ENCODE results near the gene ERGIC1.

ERGIC1 gene

GRCh38 chr5:172971482-172971881 lies 137.4 kb downstream of the ERGIC1 start:
- Histone ChIP-seq H3K9me2 (replicated peaks; ENCODE audit: control insufficient read depth, low read length) (no peaks in the 10 kb centered on the region), H3K4me3 (ENCODE audit: low read length) (no peak overlapping the region), H3K4me1 (ENCODE audit: control insufficient read depth, low read length) (peaks cover 16% of the 10 kb centered on the region), H4K20me1 (ENCODE audit: control insufficient read depth, insufficient read depth, low read depth, low read length) (no peaks in the 10 kb centered on the region), H3K9me3 (ENCODE audit: control insufficient read depth, insufficient read depth, low read length) (no peaks in the 10 kb centered on the region), H3K4me2 (ENCODE audit: low read length) (no peak overlapping the region), H3K36me3 (ENCODE audit: control insufficient read depth, low read length) (peaks cover 13% of the 10 kb centered on the region), H3K79me2 (ENCODE audit: control insufficient read depth, low read length) (no peaks in the 10 kb centered on the region), H3K27ac (ENCODE audit: low read depth, low read length) (no peak overlapping the region), H3K27me3 (ENCODE audit: control insufficient read depth, low read length) (no peaks in the 10 kb centered on the region), H3F3A (ENCODE audit: control insufficient read depth, insufficient read depth) (no peaks in the 10 kb centered on the region)
- no peak for TF ChIP-seq EZH2phosphoT487 (IDR thresholded peaks at IDR 0.05; ENCODE audit: borderline replicate concordance, low read length)
- TF ChIP-seq, protein P1, sequence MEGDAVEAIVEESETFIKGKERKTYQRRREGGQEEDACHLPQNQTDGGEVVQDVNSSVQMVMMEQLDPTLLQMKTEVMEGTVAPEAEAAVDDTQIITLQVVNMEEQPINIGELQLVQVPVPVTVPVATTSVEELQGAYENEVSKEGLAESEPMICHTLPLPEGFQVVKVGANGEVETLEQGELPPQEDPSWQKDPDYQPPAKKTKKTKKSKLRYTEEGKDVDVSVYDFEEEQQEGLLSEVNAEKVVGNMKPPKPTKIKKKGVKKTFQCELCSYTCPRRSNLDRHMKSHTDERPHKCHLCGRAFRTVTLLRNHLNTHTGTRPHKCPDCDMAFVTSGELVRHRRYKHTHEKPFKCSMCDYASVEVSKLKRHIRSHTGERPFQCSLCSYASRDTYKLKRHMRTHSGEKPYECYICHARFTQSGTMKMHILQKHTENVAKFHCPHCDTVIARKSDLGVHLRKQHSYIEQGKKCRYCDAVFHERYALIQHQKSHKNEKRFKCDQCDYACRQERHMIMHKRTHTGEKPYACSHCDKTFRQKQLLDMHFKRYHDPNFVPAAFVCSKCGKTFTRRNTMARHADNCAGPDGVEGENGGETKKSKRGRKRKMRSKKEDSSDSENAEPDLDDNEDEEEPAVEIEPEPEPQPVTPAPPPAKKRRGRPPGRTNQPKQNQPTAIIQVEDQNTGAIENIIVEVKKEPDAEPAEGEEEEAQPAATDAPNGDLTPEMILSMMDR (IDR thresholded peaks at IDR 0.05; ENCODE audit: low read depth, low read length, poor library complexity, severe bottlenecking) = no peak

DNA sequence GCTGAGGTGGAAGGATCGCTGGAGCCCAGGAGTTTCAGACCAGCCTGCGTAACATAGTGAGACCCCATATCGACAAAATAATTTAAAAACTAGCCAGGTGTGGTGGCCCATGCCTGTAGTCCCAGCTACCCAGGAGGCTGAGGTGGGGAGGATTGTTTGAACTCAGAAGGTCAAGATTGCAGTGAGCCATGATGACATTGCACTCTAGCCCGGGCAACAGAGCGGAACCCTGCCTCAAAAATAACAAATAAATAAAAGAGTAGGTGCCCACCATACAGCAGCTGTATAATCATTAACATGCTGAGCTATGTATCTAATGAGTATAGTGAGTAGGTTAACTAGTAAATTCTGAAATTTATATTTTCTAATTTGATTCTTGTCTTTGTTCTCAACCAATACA lies 138.5 kb downstream of the ERGIC1 start:
- no peaks in the 10 kb centered on the region for H3K9me2 ChIP-seq (replicated peaks; ENCODE audit: control insufficient read depth, low read length)
- H3K27ac ChIP-seq (ENCODE audit: low read depth, low read length) = no peak overlapping the region
- no peaks in the 10 kb centered on the region for H4K20me1 ChIP-seq (ENCODE audit: control insufficient read depth, insufficient read depth, low read depth, low read length)
- no peaks in the 10 kb centered on the region for H3K27me3 ChIP-seq (ENCODE audit: control insufficient read depth, low read length)
- TF ChIP-seq EZH2phosphoT487 (IDR thresholded peaks at IDR 0.05; ENCODE audit: borderline replicate concordance, low read length) = no peak
- TF ChIP-seq, protein P1 (IDR thresholded peaks at IDR 0.05; ENCODE audit: low read depth, low read length, poor library complexity, severe bottlenecking) = no peak
- H3K79me2 ChIP-seq (ENCODE audit: control insufficient read depth, low read length) = no peaks in the 10 kb centered on the region
- H3K36me3 ChIP-seq (ENCODE audit: control insufficient read depth, low read length) = peaks cover 13% of the 10 kb centered on the region
- H3K9me3 ChIP-seq (ENCODE audit: control insufficient read depth, insufficient read depth, low read length) = no peaks in the 10 kb centered on the region
- no peak overlapping the region for H3K4me3 ChIP-seq (ENCODE audit: low read length)
- peaks cover 16% of the 10 kb centered on the region for H3K4me1 ChIP-seq (ENCODE audit: control insufficient read depth, low read length)
- H3F3A ChIP-seq (ENCODE audit: control insufficient read depth, insufficient read depth) = no peaks in the 10 kb centered on the region
- H3K4me2 ChIP-seq (ENCODE audit: low read length) = no peak overlapping the region

GRCh38 chr5:172973127-172973916 lies 139.3 kb downstream of the ERGIC1 start:
- Histone ChIP-seq H3K9me3 (ENCODE audit: control insufficient read depth, insufficient read depth, low read length) (no peaks in the 10 kb centered on the region), H3K9me2 (replicated peaks; ENCODE audit: control insufficient read depth, low read length) (no peaks in the 10 kb centered on the region), H3K79me2 (ENCODE audit: control insufficient read depth, low read length) (no peaks in the 10 kb centered on the region), H3F3A (ENCODE audit: control insufficient read depth, insufficient read depth) (no peaks in the 10 kb centered on the region), H3K36me3 (ENCODE audit: control insufficient read depth, low read length) (peaks cover 11% of the 10 kb centered on the region), H3K4me2 (ENCODE audit: low read length) (no peak overlapping the region), H3K4me3 (ENCODE audit: low read length) (no peak overlapping the region), H4K20me1 (ENCODE audit: control insufficient read depth, insufficient read depth, low read depth, low read length) (no peaks in the 10 kb centered on the region), H3K4me1 (ENCODE audit: control insufficient read depth, low read length) (peaks cover 16% of the 10 kb centered on the region), H3K27ac (ENCODE audit: low read depth, low read length) (no peak overlapping the region), H3K27me3 (ENCODE audit: control insufficient read depth, low read length) (no peaks in the 10 kb centered on the region)
- no peak for TF ChIP-seq EZH2phosphoT487 (IDR thresholded peaks at IDR 0.05; ENCODE audit: borderline replicate concordance, low read length)
- TF ChIP-seq, protein P1 (IDR thresholded peaks at IDR 0.05; ENCODE audit: low read depth, low read length, poor library complexity, severe bottlenecking) = no peak
